ENCODE measurements around the gene MRPL33. TPM values are rescaled to one million over a fixed set of nuclear protein-coding genes. Genes with fewer than 3 reads are reported as not detected.

Gene MRPL33
- total and polyA plus RNA-seq, 2 of the 13 experiments (the other 11 are each of a cell fraction or from before 2014, with no cell fraction given), result 69.7 to 218 TPM

- TF ChIP-seq MTERF4 (CRISPR knock-in tag; IDR thresholded peaks at IDR 0.05) (no peak), KAT2B (IDR thresholded peaks at IDR 0.05; ENCODE audit: borderline replicate concordance, low read depth, low read length) (no peak), ZNF746 (CRISPR knock-in tag; IDR thresholded peaks at IDR 0.05) (no peak), HMG20B (CRISPR knock-in tag; conservative IDR thresholded peaks at IDR 0.05) (no peak), ZBTB2 (CRISPR knock-in tag; IDR thresholded peaks at IDR 0.05; ENCODE audit: low read depth) (no peak), ZSCAN9 (CRISPR knock-in tag; IDR thresholded peaks at IDR 0.05; ENCODE audit: borderline replicate concordance) (no peak; the same call in 1 of the 2 replicates), ZNF564 (CRISPR knock-in tag; IDR thresholded peaks at IDR 0.05) (no peak), ZNF432 (CRISPR knock-in tag; IDR thresholded peaks at IDR 0.05; ENCODE audit: borderline replicate concordance) (no peak), NCOA5 (CRISPR knock-in tag; IDR thresholded peaks at IDR 0.05) (no peak), ZNF644 (CRISPR knock-in tag; IDR thresholded peaks at IDR 0.05; ENCODE audit: low read depth) (no peak), JUND (CRISPR knock-in tag; IDR thresholded peaks at IDR 0.05) (peak; percentile 97), THYN1 (CRISPR knock-in tag; IDR thresholded peaks at IDR 0.05; ENCODE audit: borderline replicate concordance, low read depth) (no peak), MEIS2 (CRISPR knock-in tag; IDR thresholded peaks at IDR 0.05) (peak; percentile 69), ZNF784 (CRISPR knock-in tag; IDR thresholded peaks at IDR 0.05; ENCODE audit: borderline replicate concordance) (no peak), JUN (CRISPR knock-in tag; IDR thresholded peaks at IDR 0.05) (peak; percentile 100), TOPORS (CRISPR knock-in tag; IDR thresholded peaks at IDR 0.05) (no peak), SP1 (IDR thresholded peaks at IDR 0.05) (no peak), SP1 (CRISPR knock-in tag; IDR thresholded peaks at IDR 0.05) (no peak), SSRP1 (CRISPR knock-in tag; IDR thresholded peaks at IDR 0.05) (no peak), HOXA7 (CRISPR knock-in tag; IDR thresholded peaks at IDR 0.05) (no peak), ZSCAN12 (CRISPR knock-in tag; IDR thresholded peaks at IDR 0.05) (no peak), ZNF431 (CRISPR knock-in tag; IDR thresholded peaks at IDR 0.05; ENCODE audit: borderline replicate concordance, low read depth) (no peak), ZNF282 (IDR thresholded peaks at IDR 0.05; ENCODE audit: partially characterized antibody) (no peak), IRF1 (CRISPR knock-in tag; IDR thresholded peaks at IDR 0.05; ENCODE audit: low read depth) (no peak), NFKBIZ (CRISPR knock-in tag; IDR thresholded peaks at IDR 0.05) (0 out of 2 replicates have a peak, but pooled peaks have one; percentile 53), RBFOX2 (IDR thresholded peaks at IDR 0.05; ENCODE audit: low read depth, low read length) (no peak), ZNF292 (CRISPR knock-in tag; IDR thresholded peaks at IDR 0.05; ENCODE audit: borderline replicate concordance, low read depth) (peak; percentile 78; the same call in 1 of the 2 replicates), ZNF331 (CRISPR knock-in tag; IDR thresholded peaks at IDR 0.05) (peak; percentile 80), PRPF4 (IDR thresholded peaks at IDR 0.05; ENCODE audit: low read depth, low read length, poor library complexity, severe bottlenecking) (no peak)
Observed at GRCh38 chr2:27724905-27725701, 46.4 kb upstream of the MRPL33 start (continued).
